ENCODE data around the gene TENM4.

The TENM4 gene

DNA sequence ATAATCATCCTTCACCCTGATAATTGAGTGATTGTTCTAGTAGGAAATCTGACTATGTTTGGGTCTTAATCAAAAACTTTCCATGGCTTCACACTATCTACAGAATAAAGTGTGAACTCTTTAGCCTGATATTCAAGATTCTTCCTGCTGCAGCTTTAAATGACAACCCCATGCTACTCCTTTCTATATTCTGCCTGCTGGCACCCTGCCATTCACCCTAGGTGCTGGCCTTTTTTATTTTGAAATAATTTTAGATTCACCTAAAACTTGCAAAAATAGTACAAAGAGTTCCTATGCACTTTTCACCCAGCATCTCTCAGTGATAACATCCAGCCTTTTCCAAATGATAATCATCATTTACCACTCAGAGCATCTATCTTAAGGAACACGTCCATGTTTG is 502.8 kb downstream of the TENM4 start:
- no peak for DNase-seq (ENCODE audit: low read depth, low spot score)
- no peak overlapping the region for H3K4me3 ChIP-seq (ENCODE audit: low read depth, low read length)
- TF ChIP-seq, protein P1, sequence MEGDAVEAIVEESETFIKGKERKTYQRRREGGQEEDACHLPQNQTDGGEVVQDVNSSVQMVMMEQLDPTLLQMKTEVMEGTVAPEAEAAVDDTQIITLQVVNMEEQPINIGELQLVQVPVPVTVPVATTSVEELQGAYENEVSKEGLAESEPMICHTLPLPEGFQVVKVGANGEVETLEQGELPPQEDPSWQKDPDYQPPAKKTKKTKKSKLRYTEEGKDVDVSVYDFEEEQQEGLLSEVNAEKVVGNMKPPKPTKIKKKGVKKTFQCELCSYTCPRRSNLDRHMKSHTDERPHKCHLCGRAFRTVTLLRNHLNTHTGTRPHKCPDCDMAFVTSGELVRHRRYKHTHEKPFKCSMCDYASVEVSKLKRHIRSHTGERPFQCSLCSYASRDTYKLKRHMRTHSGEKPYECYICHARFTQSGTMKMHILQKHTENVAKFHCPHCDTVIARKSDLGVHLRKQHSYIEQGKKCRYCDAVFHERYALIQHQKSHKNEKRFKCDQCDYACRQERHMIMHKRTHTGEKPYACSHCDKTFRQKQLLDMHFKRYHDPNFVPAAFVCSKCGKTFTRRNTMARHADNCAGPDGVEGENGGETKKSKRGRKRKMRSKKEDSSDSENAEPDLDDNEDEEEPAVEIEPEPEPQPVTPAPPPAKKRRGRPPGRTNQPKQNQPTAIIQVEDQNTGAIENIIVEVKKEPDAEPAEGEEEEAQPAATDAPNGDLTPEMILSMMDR (IDR thresholded peaks at IDR 0.05; ENCODE audit: insufficient read depth, low read length, missing control alignments), result no peak
- CTCF ChIA-PET, result interaction anchor here (1.2 to 2.0 kb wide), 2 partner anchors 10 to 139 kb away, joined by 3 to 6 read pairs; no protein-coding TSS in a partner anchor
- POLR2A ChIA-PET, result no interaction called here

DNA sequence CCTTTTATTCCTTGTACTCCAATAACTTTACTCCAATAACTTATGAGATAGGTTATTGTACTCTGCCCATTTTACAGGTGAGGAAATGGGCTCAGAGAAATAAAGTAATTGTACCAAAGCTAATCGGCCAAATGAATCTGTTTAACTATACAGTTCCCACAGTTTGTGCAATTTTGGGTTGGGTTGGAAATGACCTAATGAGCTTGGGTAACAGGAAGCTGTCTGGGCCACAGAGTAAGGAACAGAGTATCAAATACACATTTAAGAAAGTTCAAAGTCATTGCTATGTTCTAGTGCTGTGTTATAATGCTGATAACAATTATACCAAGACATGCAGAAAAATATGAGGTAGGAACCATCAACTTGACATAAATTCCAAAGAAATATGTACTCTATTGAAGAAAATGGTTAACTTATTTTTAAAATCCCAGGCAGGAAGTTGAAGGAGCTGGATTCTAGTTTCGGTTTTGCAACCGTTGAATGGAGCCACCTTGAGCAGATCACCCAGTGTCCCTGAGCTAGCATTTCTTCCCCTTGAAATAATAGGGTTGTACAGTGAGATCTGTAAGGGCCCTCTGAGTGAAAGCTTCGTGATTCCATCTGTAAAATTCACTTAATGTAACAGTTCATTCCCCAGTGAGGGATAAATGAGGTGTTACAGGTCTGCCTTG is 505.3 kb downstream of the TENM4 start:
- no peak overlapping the region for H3K4me3 ChIP-seq (ENCODE audit: low read depth, low read length)
- TF ChIP-seq, protein P1 (IDR thresholded peaks at IDR 0.05; ENCODE audit: insufficient read depth, low read length, missing control alignments), result no peak
- POLR2A ChIA-PET, result no interaction called here
- CTCF ChIA-PET, result no interaction called here
- no peak for DNase-seq (ENCODE audit: low read depth, low spot score)

DNA sequence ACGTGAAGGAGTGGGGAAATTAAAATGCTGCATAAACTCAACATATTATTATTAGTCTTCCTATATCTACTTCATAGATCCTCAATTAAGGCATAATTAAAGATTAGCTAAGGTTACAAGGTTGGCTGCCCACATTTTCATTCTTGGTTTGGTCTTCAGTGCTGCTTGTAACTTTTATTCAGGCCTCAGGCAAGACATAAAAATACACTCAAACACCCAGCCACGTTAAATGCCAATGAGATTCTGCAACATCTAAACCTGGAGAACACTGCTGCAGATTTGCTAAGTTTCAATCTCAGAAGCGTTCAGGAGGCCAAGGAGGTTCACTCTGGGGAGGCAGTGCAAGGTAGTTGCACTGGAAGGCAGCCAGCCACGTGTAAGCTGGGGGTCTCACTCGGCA is 507.5 kb downstream of the TENM4 start:
- POLR2A ChIA-PET, result no interaction called here
- DNase-seq (ENCODE audit: low read depth, low spot score), result no peak
- H3K4me3 ChIP-seq (ENCODE audit: low read depth, low read length), result no peak overlapping the region
- TF ChIP-seq, protein P1 (IDR thresholded peaks at IDR 0.05; ENCODE audit: insufficient read depth, low read length, missing control alignments), result no peak
- CTCF ChIA-PET, result no interaction called here

DNA sequence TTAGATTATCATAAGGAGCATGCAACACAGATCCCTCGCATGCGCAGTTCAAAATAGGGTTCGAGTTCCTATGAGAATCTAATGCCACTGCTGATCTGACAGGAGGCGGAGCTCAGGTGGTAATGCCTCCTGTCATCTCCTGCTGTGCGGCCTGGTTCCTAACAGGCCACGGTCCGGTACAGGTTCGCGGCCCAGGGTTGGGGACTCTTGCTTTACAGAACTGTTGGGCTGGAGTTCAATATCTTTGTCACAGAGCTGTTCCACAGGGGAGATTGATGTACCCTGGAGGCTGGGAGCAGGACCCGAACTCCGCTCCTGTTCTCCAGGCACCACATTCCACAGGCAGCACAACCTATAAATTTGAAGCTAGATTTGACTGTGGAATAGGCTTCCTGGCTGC is 508.1 kb downstream of the TENM4 start:
- ChIA-PET CTCF (no interaction called here), POLR2A (no interaction called here)
- no peak overlapping the region for H3K4me3 ChIP-seq (ENCODE audit: low read depth, low read length)
- TF ChIP-seq, protein P1 (IDR thresholded peaks at IDR 0.05; ENCODE audit: insufficient read depth, low read length, missing control alignments), result no peak
- no peak for DNase-seq (ENCODE audit: low read depth, low spot score)

DNA sequence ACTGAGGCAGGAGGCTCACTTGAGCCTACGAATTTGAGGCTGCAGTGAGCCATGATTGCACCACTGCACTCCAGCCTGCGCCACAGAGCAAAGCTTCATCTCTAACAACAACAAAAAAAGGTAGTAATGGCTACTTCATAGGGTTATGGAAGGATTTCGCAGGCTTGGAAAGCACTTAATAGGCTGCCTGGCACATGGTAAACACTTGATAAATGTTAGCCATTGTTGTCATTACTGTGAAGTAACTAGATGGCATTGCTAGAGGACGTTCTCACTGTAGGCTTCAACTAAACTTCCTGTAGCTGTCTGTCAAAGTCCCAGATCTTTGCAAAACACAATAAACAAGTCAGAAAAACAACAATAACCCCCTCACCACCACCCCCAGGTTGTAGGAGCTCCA is 508.9 kb downstream of the TENM4 start:
- CTCF ChIA-PET, result no interaction called here
- POLR2A ChIA-PET, result no interaction called here

GRCh38 chr11:78930810-78931523 is 509.9 kb downstream of the TENM4 start:
- CTCF ChIA-PET, result no interaction called here

More for the DNA sequence above, 508.9 kb downstream of the TENM4 start:
- DNase-seq (ENCODE audit: low read depth, low spot score), result no peak
- TF ChIP-seq, protein P1 (IDR thresholded peaks at IDR 0.05; ENCODE audit: insufficient read depth, low read length, missing control alignments), result no peak
- H3K4me3 ChIP-seq (ENCODE audit: low read depth, low read length), result no peak overlapping the region

More at GRCh38 chr11:78930810-78931523, 509.9 kb downstream of the TENM4 start:
- TF ChIP-seq, protein P1 (IDR thresholded peaks at IDR 0.05; ENCODE audit: insufficient read depth, low read length, missing control alignments), result no peak
- H3K4me3 ChIP-seq (ENCODE audit: low read depth, low read length), result no peak overlapping the region
- POLR2A ChIA-PET, result no interaction called here
- DNase-seq (ENCODE audit: low read depth, low spot score), result no peak
